ENCODE data around the gene NACC2. TPM values are rescaled to one million over a fixed set of nuclear protein-coding genes. Genes with fewer than 3 reads are reported as not detected.

Gene NACC2
- total and polyA plus RNA-seq, 2 experiments from 2014 or later, result 4.4 to 12.0 TPM

- peak overlapping the region; percentile 63 for H3K4me3 ChIP-seq
- no peak for TF ChIP-seq CTCF (IDR thresholded peaks at IDR 0.05; ENCODE audit: low read depth, low read length)
- no peaks in the 10 kb centered on the region for H3K36me3 ChIP-seq
- H3K27me3 ChIP-seq, result peaks cover 21% of the 10 kb centered on the region
- H3K27ac ChIP-seq, result no peak overlapping the region
- peak; percentile 66 to 72 for DNase-seq (ENCODE audit: low read depth in 1 of 2, low spot score in 1 of 2)
- H3K9me3 ChIP-seq (ENCODE audit: low read depth), result no peaks in the 10 kb centered on the region
- peaks cover 5% of the 10 kb centered on the region for H3K4me1 ChIP-seq (ENCODE audit: low read depth)
Measured at GRCh38 chr9:136093995-136094881, 851 bp downstream of the NACC2 start.

- Histone ChIP-seq H3K9me3 (ENCODE audit: low read depth) (no peaks in the 10 kb centered on the region), H3K4me3 (peak overlapping the region; percentile 63), H3K27me3 (peaks cover 17% of the 10 kb centered on the region), H3K4me1 (ENCODE audit: low read depth) (peaks cover 5% of the 10 kb centered on the region), H3K27ac (no peak overlapping the region), H3K36me3 (no peaks in the 10 kb centered on the region)
- no peak for TF ChIP-seq CTCF (IDR thresholded peaks at IDR 0.05; ENCODE audit: low read depth, low read length)
- DNase-seq (ENCODE audit: low read depth in 1 of 2, low spot score in 1 of 2), result no peak
Measured at GRCh38 chr9:136093346-136093986, 1.6 kb downstream of the NACC2 start.

GRCh38 chr9:136092741-136093140 lies 2.3 kb downstream of the NACC2 start:
- DNase-seq (ENCODE audit: low read depth in 1 of 2, low spot score in 1 of 2), result no peak
- Histone ChIP-seq H3K27ac (no peak overlapping the region), H3K4me1 (ENCODE audit: low read depth) (peaks cover 5% of the 10 kb centered on the region), H3K4me3 (no peak overlapping the region), H3K27me3 (peaks cover 15% of the 10 kb centered on the region), H3K9me3 (ENCODE audit: low read depth) (no peaks in the 10 kb centered on the region), H3K36me3 (no peaks in the 10 kb centered on the region)
- no peak for TF ChIP-seq CTCF (IDR thresholded peaks at IDR 0.05; ENCODE audit: low read depth, low read length)

- Histone ChIP-seq H3K9me3 (ENCODE audit: low read depth) (no peaks in the 10 kb centered on the region), H3K36me3 (no peaks in the 10 kb centered on the region), H3K27ac (no peak overlapping the region), H3K27me3 (peaks cover 11% of the 10 kb centered on the region), H3K4me1 (ENCODE audit: low read depth) (peaks cover 5% of the 10 kb centered on the region), H3K4me3 (no peak overlapping the region)
- no peak for DNase-seq (ENCODE audit: low read depth in 1 of 2, low spot score in 1 of 2)
- no peak for TF ChIP-seq CTCF (IDR thresholded peaks at IDR 0.05; ENCODE audit: low read depth, low read length)
Measured at GRCh38 chr9:136092353-136092650, 2.8 kb downstream of the NACC2 start.

- DNase-seq (ENCODE audit: low read depth in 1 of 2, low spot score in 1 of 2), result no peak
- TF ChIP-seq CTCF (IDR thresholded peaks at IDR 0.05; ENCODE audit: low read depth, low read length), result no peak
- no peak overlapping the region for H3K4me3 ChIP-seq
- H3K4me1 ChIP-seq (ENCODE audit: low read depth), result peaks cover 5% of the 10 kb centered on the region
- no peaks in the 10 kb centered on the region for H3K36me3 ChIP-seq
- no peak overlapping the region for H3K27ac ChIP-seq
- H3K9me3 ChIP-seq (ENCODE audit: low read depth), result no peaks in the 10 kb centered on the region
- peaks cover 9% of the 10 kb centered on the region for H3K27me3 ChIP-seq
Measured at GRCh38 chr9:136091582-136092352, 3.3 kb downstream of the NACC2 start.

Data from cardiac muscle cell (in vitro differentiated cells and primary cell).